OCI-LY3 (cell line): ENCODE data around the gene TBC1D8.

ENCODE experiments used
- H2AFZ ChIP-seq: fragments of 200-600, 300-600 bp; shearing (Covaris generic); 2 replicates; pipeline ENCODE4 v1.6.0; 2014; ENCODE audit warnings: antibody characterized with exemption, low read depth, low read length
- H3K27ac ChIP-seq: fragments of 200-600, 300-600 bp; sonication (generic); 2 replicates; pipeline ENCODE4 v1.5.1; 2014; ENCODE audit warnings: mild to moderate bottlenecking, low read length, moderate library complexity, mixed read lengths
- H3K27me3 ChIP-seq: fragments of 200-600, 300-600 bp; sonication (generic); 2 replicates; pipeline ENCODE4 v1.6.1; 2014; ENCODE audit warnings: low read depth, low read length, mixed read lengths
- H3K36me3 ChIP-seq: fragments of 200-600, 300-600 bp; sonication (generic); replicated peaks from 2 replicates; pipeline ENCODE3; 2014; ENCODE audit warnings: low read depth, low read length, mixed read lengths
- H3K4me1 ChIP-seq: fragments of 300-600, 200-600 bp; sonication (generic); 2 replicates; pipeline ENCODE4 v1.6.1; 2014; ENCODE audit warnings: low read length, mixed read lengths
- H3K4me2 ChIP-seq: fragments of 200-600, 300-600 bp; sonication (generic); 2 replicates; pipeline ENCODE4 v1.6.1; 2014; ENCODE audit warnings: low read length, mixed read lengths
- H3K4me3 ChIP-seq: fragments of 300-600, 200-600 bp; sonication (generic); 2 replicates; pipeline ENCODE4 v1.5.1; 2014; ENCODE audit warnings: antibody characterized with exemption, mild to moderate bottlenecking, low read length, moderate library complexity
- H3K79me2 ChIP-seq: fragments of 300-600, 200-600 bp; shearing (Covaris generic); 2 replicates; pipeline ENCODE4 v1.6.1; 2014; ENCODE audit warnings: mild to moderate bottlenecking, low read length, mixed read lengths
- H3K9ac ChIP-seq: fragments of 300-600, 200-600 bp; shearing (Covaris generic); 2 replicates; pipeline ENCODE4 v1.6.0; 2014; ENCODE audit warnings: mild to moderate bottlenecking, low read length, moderate library complexity
- H3K9me3 ChIP-seq: fragments of 200-600, 300-600 bp; shearing (Covaris generic); 2 replicates; pipeline ENCODE4 v1.6.1; 2014; ENCODE audit warnings: low read length, mixed read lengths; ENCODE audit not compliant: insufficient read depth
- H4K20me1 ChIP-seq: fragments of 200-600, 300-600 bp; sonication (generic); 2 replicates; pipeline ENCODE4 v1.6.1; 2016; ENCODE audit warnings: low read length, mixed read lengths; ENCODE audit not compliant: insufficient read depth
- CTCF ChIP-seq: fragments of 200-600, 300-600 bp; sonication (generic); IDR thresholded peaks from 2 replicates; pipeline ENCODE4 v1.5.1; 2014; ENCODE audit warnings: antibody characterized with exemption, low read length, low read depth
- EZH2phosphoT487 ChIP-seq: fragments of 200-600 bp; shearing (Covaris generic); IDR thresholded peaks from 2 replicates; pipeline ENCODE4 v1.6.1; 2018; ENCODE audit warnings: antibody characterized with exemption, mixed run types, low read depth

TBC1D8 gene

GRCh38 chr2:101001691-101002561, 149.3 kb downstream of the TBC1D8 start, which contains the start of gene RPL31:
Gene RPL31 (plus strand): TSS chr2:101002289. CDS start chr2:101002702, 413 bp downstream.
- Histone ChIP-seq H2AFZ (peak within 1 kb of the TSS; percentile 85), H3K4me3 (peak within 1 kb of the TSS; percentile 99), H3K4me2 (peak within 1 kb of the TSS; percentile 79), H3K79me2 (peaks cover 44% of the 10 kb centered on the region), H3K4me1 (peaks cover 21% of the 10 kb centered on the region), H4K20me1 (peaks cover 41% of the 10 kb centered on the region), H3K27me3 (no peaks in the 10 kb centered on the region), H3K36me3 (peaks cover 45% of the 10 kb centered on the region), H3K9me3 (no peaks in the 10 kb centered on the region), H3K27ac (peak within 1 kb of the TSS; percentile 67), H3K9ac (peak within 1 kb of the TSS; percentile 98)
- TF ChIP-seq CTCF (no peak), EZH2phosphoT487 (no peak)

DNA sequence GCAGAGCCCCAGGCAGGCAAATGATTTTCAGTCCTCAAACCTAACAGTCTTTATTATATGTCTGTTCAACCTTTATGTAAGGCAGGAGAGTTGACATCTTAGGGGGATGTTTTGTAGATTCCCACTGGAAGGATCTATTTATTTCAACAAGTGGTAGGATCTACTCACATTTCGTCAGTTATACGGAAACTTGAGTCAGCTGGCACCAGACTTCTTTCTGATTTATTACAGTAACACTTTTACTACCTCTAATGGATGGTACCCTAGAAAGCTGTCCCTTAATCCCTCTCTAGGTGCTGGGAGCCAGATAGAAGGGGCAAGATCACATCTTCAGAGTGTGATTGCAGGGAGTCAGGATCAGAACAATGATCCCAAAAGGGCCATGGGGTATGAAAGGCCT, 151.2 kb downstream of the TBC1D8 start:
- Histone ChIP-seq H3K9me3 (no peaks in the 10 kb centered on the region), H3K36me3 (peaks cover 26% of the 10 kb centered on the region), H3K4me2 (no peak overlapping the region), H2AFZ (no peak overlapping the region), H3K9ac (no peak overlapping the region), H4K20me1 (peaks cover 23% of the 10 kb centered on the region), H3K4me3 (no peak overlapping the region), H3K4me1 (peaks cover 21% of the 10 kb centered on the region), H3K79me2 (peaks cover 30% of the 10 kb centered on the region), H3K27me3 (no peaks in the 10 kb centered on the region), H3K27ac (no peak overlapping the region)
- no peak for TF ChIP-seq CTCF
- no peak for TF ChIP-seq EZH2phosphoT487

- no peaks in the 10 kb centered on the region for H3K9me3 ChIP-seq
- no peak overlapping the region for H3K9ac ChIP-seq
- H3K36me3 ChIP-seq = peaks cover 8% of the 10 kb centered on the region
- no peaks in the 10 kb centered on the region for H3K27me3 ChIP-seq
- peaks cover 6% of the 10 kb centered on the region for H4K20me1 ChIP-seq
- peaks cover 12% of the 10 kb centered on the region for H3K79me2 ChIP-seq
- no peak for TF ChIP-seq CTCF
- no peak for TF ChIP-seq EZH2phosphoT487
- H3K27ac ChIP-seq = no peak overlapping the region
- no peak overlapping the region for H2AFZ ChIP-seq
- no peak overlapping the region for H3K4me3 ChIP-seq
- H3K4me2 ChIP-seq = no peak overlapping the region
- peaks cover 8% of the 10 kb centered on the region for H3K4me1 ChIP-seq
Measured at GRCh38 chr2:100998235-100998573, 153.0 kb downstream of the TBC1D8 start.

- Histone ChIP-seq H3K9ac (no peak overlapping the region), H3K4me2 (no peak overlapping the region), H4K20me1 (peaks cover under 1% of the 10 kb centered on the region; the same call in 1 of the 2 replicates), H3K27ac (no peak overlapping the region), H3K9me3 (no peaks in the 10 kb centered on the region), H3K36me3 (peaks cover 3% of the 10 kb centered on the region), H3K79me2 (peaks cover 7% of the 10 kb centered on the region), H2AFZ (no peak overlapping the region), H3K27me3 (no peaks in the 10 kb centered on the region), H3K4me3 (no peak overlapping the region), H3K4me1 (peaks cover 5% of the 10 kb centered on the region)
- TF ChIP-seq CTCF = no peak
Measured at GRCh38 chr2:100997509-100998234, 153.5 kb downstream of the TBC1D8 start.
